ENCODE measurements around the gene SORCS1. TPM values are rescaled to one million over a fixed set of nuclear protein-coding genes. Genes with fewer than 3 reads are reported as not detected.

Gene SORCS1
- total and polyA plus RNA-seq, 4 donors = 0.08 to 0.21 (median 0.09) TPM; not detected in 1

GRCh38 chr10:106560925-106561640, 603.4 kb downstream of the SORCS1 start:
- TF ChIP-seq MAX (IDR thresholded peaks at IDR 0.05) = no peak
- no peak for TF ChIP-seq ZBTB33 (IDR thresholded peaks at IDR 0.05)
- no peak for TF ChIP-seq HNF4G (IDR thresholded peaks at IDR 0.05)
- Histone ChIP-seq H3K4me3 (ENCODE audit: low read depth in 1 of 3, low read length in 3 of 3) (no peak overlapping the region), H3K36me3 (ENCODE audit: control insufficient read depth in 4 of 4, insufficient read depth in 3 of 4, low read depth in 1 of 4, low read length in 3 of 4) (no peaks in the 10 kb centered on the region), H3K27me3 (ENCODE audit: control insufficient read depth in 4 of 4, insufficient read depth in 4 of 4, low read length in 3 of 4) (no peaks in the 10 kb centered on the region), H3K4me1 (ENCODE audit: control insufficient read depth in 4 of 4, insufficient read depth in 4 of 4, low read length in 3 of 4) (peaks cover 0 to 10% (median 6%) of the 10 kb centered on the region in 4 donors), H3K9me3 (ENCODE audit: control insufficient read depth in 4 of 4, low read length in 3 of 4) (no peaks in the 10 kb centered on the region), H3K9ac (ENCODE audit: low read depth in 1 of 2, low read length in 2 of 2) (no peak overlapping the region), H3K27ac (ENCODE audit: low read depth in 1 of 2, low read length in 2 of 2) (no peak overlapping the region)
- DNase-seq (ENCODE audit: low spot score) = no peak
- 94% methylated on average over 5 of the region's 5 CpGs for WGBS

GRCh38 chr10:106559442-106559841, 605.1 kb downstream of the SORCS1 start:
- TF ChIP-seq HNF4A (conservative IDR thresholded peaks at IDR 0.05) = no peak
- TF ChIP-seq RAD21 (IDR thresholded peaks at IDR 0.05) = no peak
- Histone ChIP-seq H3K9me3 (ENCODE audit: control insufficient read depth in 4 of 4, low read length in 3 of 4) (no peaks in the 10 kb centered on the region), H3K27ac (ENCODE audit: low read depth in 1 of 2, low read length in 2 of 2) (no peak overlapping the region), H3K4me3 (ENCODE audit: low read depth in 1 of 3, low read length in 3 of 3) (no peak overlapping the region), H3K36me3 (ENCODE audit: control insufficient read depth in 4 of 4, insufficient read depth in 3 of 4, low read depth in 1 of 4, low read length in 3 of 4) (no peaks in the 10 kb centered on the region), H3K4me1 (ENCODE audit: control insufficient read depth in 4 of 4, insufficient read depth in 4 of 4, low read length in 3 of 4) (peaks cover 0 to 10% (median 6%) of the 10 kb centered on the region in 4 donors), H3K27me3 (ENCODE audit: control insufficient read depth in 4 of 4, insufficient read depth in 4 of 4, low read length in 3 of 4) (no peaks in the 10 kb centered on the region), H3K9ac (ENCODE audit: low read depth in 1 of 2, low read length in 2 of 2) (no peak overlapping the region)
- WGBS = 94% methylated on average over 3 of the region's 3 CpGs
- DNase-seq (ENCODE audit: low spot score) = no peak

- Histone ChIP-seq H3K4me1 (ENCODE audit: control insufficient read depth in 4 of 4, insufficient read depth in 4 of 4, low read length in 3 of 4) (peaks cover 0 to 10% (median 6%) of the 10 kb centered on the region in 4 donors), H3K4me3 (ENCODE audit: low read depth in 1 of 3, low read length in 3 of 3) (no peak overlapping the region), H3K27ac (ENCODE audit: low read depth in 1 of 2, low read length in 2 of 2) (no peak overlapping the region), H3K36me3 (ENCODE audit: control insufficient read depth in 4 of 4, insufficient read depth in 3 of 4, low read depth in 1 of 4, low read length in 3 of 4) (no peaks in the 10 kb centered on the region), H3K9me3 (ENCODE audit: control insufficient read depth in 4 of 4, low read length in 3 of 4) (no peaks in the 10 kb centered on the region), H3K9ac (ENCODE audit: low read depth in 1 of 2, low read length in 2 of 2) (no peak overlapping the region), H3K27me3 (ENCODE audit: control insufficient read depth in 4 of 4, insufficient read depth in 4 of 4, low read length in 3 of 4) (no peaks in the 10 kb centered on the region)
- 31% methylated on average over 7 of the region's 7 CpGs for WGBS
- TF ChIP-seq RAD21 (IDR thresholded peaks at IDR 0.05) (peak in 1 of 2 donors; percentile 37), REST (IDR thresholded peaks at IDR 0.05) (no peak), RXRA (IDR thresholded peaks at IDR 0.05) (no peak), HNF4A (conservative IDR thresholded peaks at IDR 0.05) (peak in 1 of 2 donors; percentile 26), NR2F2 (IDR thresholded peaks at IDR 0.05) (no peak), JUND (IDR thresholded peaks at IDR 0.05) (no peak)
- DNase-seq (ENCODE audit: low spot score) = no peak
These were observed 606.4 kb downstream of the SORCS1 start for GRCh38 chr10:106557951-106558733.
